ENCODE results near the gene RBMS1.

- TF ChIP-seq CTCF (conservative IDR thresholded peaks at IDR 0.05; ENCODE audit: low read length) (peak; percentile 80), EZH2phosphoT487 (IDR thresholded peaks at IDR 0.05; ENCODE audit: borderline replicate concordance) (no peak)
Measured at GRCh38 chr2:160324161-160324800, 169.3 kb downstream of the RBMS1 start.
